ENCODE results near the gene LGALS9C.
"Not testable (repeated sequence)": the region's sequence is repeated elsewhere in the genome, so short reads cannot be mapped to it uniquely, and the experiment has no call there.

The LGALS9C gene

DNA sequence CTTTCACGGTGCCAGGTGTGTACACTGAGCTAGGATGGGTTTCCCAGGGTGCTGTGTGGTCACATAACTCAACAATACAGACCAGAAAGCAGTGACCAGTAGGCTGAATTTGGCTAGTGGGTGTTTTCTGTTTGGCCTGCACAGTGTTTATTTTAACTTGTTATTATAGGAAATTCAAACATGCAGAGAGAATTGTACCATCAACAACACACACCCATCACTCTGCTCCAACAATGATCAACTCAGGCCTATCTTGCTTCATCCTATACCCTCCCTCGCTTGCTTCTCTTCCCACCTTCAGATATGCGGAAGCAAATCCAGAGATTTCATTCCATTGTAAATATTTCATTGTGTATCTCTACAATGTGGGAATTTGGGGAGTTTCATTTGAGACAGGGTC lies 5.2 kb downstream of the LGALS9C start:
- DNase-seq (ENCODE audit: low read depth); H3K9ac ChIP-seq (ENCODE audit: low read length); H3K27me3 ChIP-seq (replicated peaks; ENCODE audit: control insufficient read depth, insufficient read depth, low read length); H3K9me3 ChIP-seq (ENCODE audit: control insufficient read depth, low read length); H3K4me1 ChIP-seq (ENCODE audit: control insufficient read depth, insufficient read depth, low read length); H3K36me3 ChIP-seq (ENCODE audit: control insufficient read depth, insufficient read depth, low read length, severe bottlenecking); H3K4me3 ChIP-seq (ENCODE audit: low read length): not testable (repeated sequence)

DNA sequence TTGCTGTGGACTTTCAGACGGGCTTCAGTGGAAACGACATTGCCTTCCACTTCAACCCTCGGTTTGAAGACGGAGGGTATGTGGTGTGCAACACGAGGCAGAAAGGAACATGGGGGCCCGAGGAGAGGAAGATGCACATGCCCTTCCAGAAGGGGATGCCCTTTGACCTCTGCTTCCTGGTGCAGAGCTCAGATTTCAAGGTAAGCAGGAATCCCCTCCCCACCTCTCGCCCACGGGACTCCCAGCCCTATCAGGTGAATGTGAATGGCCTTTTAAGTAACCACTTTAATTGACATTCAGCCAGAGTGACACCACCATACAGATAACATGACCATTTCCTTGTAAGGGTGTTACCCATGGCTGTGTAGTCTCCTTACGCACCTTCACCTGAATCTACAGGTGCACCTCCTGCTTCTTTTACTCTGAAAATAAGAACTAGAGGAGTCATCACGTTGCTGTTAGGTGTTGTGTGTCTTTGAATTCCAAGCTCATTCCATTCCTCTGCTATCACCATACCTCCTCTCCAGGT lies 9.4 kb downstream of the LGALS9C start:
- H3K9me3 ChIP-seq (ENCODE audit: control insufficient read depth, low read length); H3K9ac ChIP-seq (ENCODE audit: low read length); H3K36me3 ChIP-seq (ENCODE audit: control insufficient read depth, insufficient read depth, low read length, severe bottlenecking); DNase-seq (ENCODE audit: low read depth); H3K4me3 ChIP-seq (ENCODE audit: low read length); H3K27me3 ChIP-seq (replicated peaks; ENCODE audit: control insufficient read depth, insufficient read depth, low read length); H3K4me1 ChIP-seq (ENCODE audit: control insufficient read depth, insufficient read depth, low read length): not testable (repeated sequence)

- H3K9ac ChIP-seq (ENCODE audit: low read length); H3K36me3 ChIP-seq (ENCODE audit: control insufficient read depth, insufficient read depth, low read length, severe bottlenecking); H3K9me3 ChIP-seq (ENCODE audit: control insufficient read depth, low read length); H3K4me3 ChIP-seq (ENCODE audit: low read length); H3K4me1 ChIP-seq (ENCODE audit: control insufficient read depth, insufficient read depth, low read length); DNase-seq (ENCODE audit: low read depth); H3K27me3 ChIP-seq (replicated peaks; ENCODE audit: control insufficient read depth, insufficient read depth, low read length): not testable (repeated sequence)
Measured at GRCh38 chr17:18487633-18488032, 11.0 kb downstream of the LGALS9C start.

GRCh38 chr17:18488622-18489021 lies 12.0 kb downstream of the LGALS9C start:
- not testable (repeated sequence) for DNase-seq (ENCODE audit: low read depth); H3K36me3 ChIP-seq (ENCODE audit: control insufficient read depth, insufficient read depth, low read length, severe bottlenecking); H3K9me3 ChIP-seq (ENCODE audit: control insufficient read depth, low read length); H3K4me1 ChIP-seq (ENCODE audit: control insufficient read depth, insufficient read depth, low read length); H3K27me3 ChIP-seq (replicated peaks; ENCODE audit: control insufficient read depth, insufficient read depth, low read length); H3K9ac ChIP-seq (ENCODE audit: low read length); H3K4me3 ChIP-seq (ENCODE audit: low read length)

DNA sequence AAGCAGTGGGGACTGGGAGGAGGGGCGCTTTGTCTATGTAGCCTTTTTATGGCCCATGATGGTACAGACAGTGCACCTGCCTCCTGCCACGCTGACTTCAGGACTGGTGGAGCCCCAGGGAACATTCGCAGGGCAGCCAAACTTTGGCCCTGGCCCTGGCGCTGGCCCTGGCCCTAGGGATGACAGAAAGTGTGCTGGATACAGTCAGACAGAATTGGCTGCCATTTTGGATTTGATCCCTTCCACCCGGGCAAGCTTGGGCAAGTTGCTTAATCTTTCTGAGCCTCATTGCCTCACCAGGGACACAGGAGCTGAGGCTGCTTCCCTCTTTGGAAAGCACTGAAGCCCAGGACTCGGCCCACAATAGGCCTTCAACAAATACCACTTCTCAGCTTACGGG lies 13.4 kb downstream of the LGALS9C start:
- DNase-seq (ENCODE audit: low read depth); H3K9me3 ChIP-seq (ENCODE audit: control insufficient read depth, low read length); H3K9ac ChIP-seq (ENCODE audit: low read length); H3K36me3 ChIP-seq (ENCODE audit: control insufficient read depth, insufficient read depth, low read length, severe bottlenecking); H3K4me1 ChIP-seq (ENCODE audit: control insufficient read depth, insufficient read depth, low read length); H3K4me3 ChIP-seq (ENCODE audit: low read length); H3K27me3 ChIP-seq (replicated peaks; ENCODE audit: control insufficient read depth, insufficient read depth, low read length): not testable (repeated sequence)

DNA sequence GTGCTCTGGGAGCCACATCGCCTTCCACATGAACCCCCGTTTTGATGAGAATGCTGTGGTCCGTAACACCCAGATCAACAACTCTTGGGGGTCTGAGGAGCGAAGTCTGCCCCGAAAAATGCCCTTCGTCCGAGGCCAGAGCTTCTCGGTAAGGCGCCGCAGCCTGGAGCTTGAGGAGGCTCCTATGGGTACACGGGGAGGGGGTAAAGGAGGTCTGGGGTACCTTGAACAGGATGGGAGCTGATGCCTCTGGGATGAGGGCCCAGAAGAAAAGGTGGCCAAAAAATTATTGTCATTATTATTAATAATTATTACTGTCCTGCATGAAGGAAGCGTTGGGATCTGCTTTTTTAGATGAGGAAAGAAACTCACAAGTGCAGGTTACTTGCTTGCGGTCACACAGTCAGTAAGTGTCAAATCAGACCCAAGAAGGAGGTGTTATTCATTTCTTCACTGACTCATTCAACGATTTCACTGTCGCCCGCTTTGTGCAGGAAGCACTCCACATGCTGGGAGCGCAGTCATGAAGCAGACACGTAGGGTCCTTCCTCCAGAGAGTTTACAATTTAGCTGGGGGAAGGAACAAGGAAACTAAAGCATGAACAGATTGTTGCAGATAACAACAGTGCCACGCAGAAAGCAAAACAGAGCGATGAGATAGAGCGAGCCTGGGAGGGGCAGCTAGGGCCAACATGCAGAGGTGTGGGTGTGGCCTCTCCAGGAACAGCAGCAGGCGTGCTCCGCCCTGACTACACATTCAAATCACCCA lies 16.3 kb downstream of the LGALS9C start:
- not testable (repeated sequence) for H3K4me1 ChIP-seq (ENCODE audit: control insufficient read depth, insufficient read depth, low read length); H3K4me3 ChIP-seq (ENCODE audit: low read length); H3K36me3 ChIP-seq (ENCODE audit: control insufficient read depth, insufficient read depth, low read length, severe bottlenecking); DNase-seq (ENCODE audit: low read depth); H3K27me3 ChIP-seq (replicated peaks; ENCODE audit: control insufficient read depth, insufficient read depth, low read length); H3K9me3 ChIP-seq (ENCODE audit: control insufficient read depth, low read length); H3K9ac ChIP-seq (ENCODE audit: low read length)

GRCh38 chr17:18494250-18494768 lies 17.7 kb downstream of the LGALS9C start:
- not testable (repeated sequence) for H3K9me3 ChIP-seq (ENCODE audit: control insufficient read depth, low read length); H3K27me3 ChIP-seq (replicated peaks; ENCODE audit: control insufficient read depth, insufficient read depth, low read length); H3K36me3 ChIP-seq (ENCODE audit: control insufficient read depth, insufficient read depth, low read length, severe bottlenecking)

GRCh38 chr17:18497044-18497443 lies 20.5 kb downstream of the LGALS9C start:
- H3K27me3 ChIP-seq (replicated peaks; ENCODE audit: control insufficient read depth, insufficient read depth, low read length); H3K9me3 ChIP-seq (ENCODE audit: control insufficient read depth, low read length); DNase-seq (ENCODE audit: low read depth); H3K36me3 ChIP-seq (ENCODE audit: control insufficient read depth, insufficient read depth, low read length, severe bottlenecking); H3K9ac ChIP-seq (ENCODE audit: low read length); H3K4me3 ChIP-seq (ENCODE audit: low read length); H3K4me1 ChIP-seq (ENCODE audit: control insufficient read depth, insufficient read depth, low read length): not testable (repeated sequence)

More at GRCh38 chr17:18494250-18494768, 17.7 kb downstream of the LGALS9C start:
- H3K4me3 ChIP-seq (ENCODE audit: low read length); H3K9ac ChIP-seq (ENCODE audit: low read length); DNase-seq (ENCODE audit: low read depth); H3K4me1 ChIP-seq (ENCODE audit: control insufficient read depth, insufficient read depth, low read length): not testable (repeated sequence)

DNA sequence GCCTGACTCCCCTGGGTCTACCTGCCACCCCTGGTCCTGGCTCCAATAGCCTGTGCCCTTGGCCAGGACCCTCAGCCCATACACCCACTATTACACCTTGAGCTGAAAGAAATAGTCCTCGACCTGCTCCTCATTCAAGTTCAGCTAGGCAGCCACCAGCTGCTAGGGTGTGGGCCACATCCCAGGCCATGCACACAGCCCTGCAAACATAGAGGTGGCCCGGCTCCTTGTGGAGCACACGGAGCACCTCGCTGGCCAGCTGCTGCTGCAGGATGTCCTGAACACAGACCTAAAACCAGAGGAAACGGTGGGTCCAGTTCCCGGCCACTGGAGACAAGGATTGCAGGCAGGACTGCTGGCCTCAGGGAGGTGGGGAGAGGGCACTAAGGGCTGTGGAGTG lies 22.5 kb downstream of the LGALS9C start:
- not testable (repeated sequence) for H3K9ac ChIP-seq (ENCODE audit: low read length); H3K9me3 ChIP-seq (ENCODE audit: control insufficient read depth, low read length); DNase-seq (ENCODE audit: low read depth); H3K36me3 ChIP-seq (ENCODE audit: control insufficient read depth, insufficient read depth, low read length, severe bottlenecking); H3K27me3 ChIP-seq (replicated peaks; ENCODE audit: control insufficient read depth, insufficient read depth, low read length); H3K4me1 ChIP-seq (ENCODE audit: control insufficient read depth, insufficient read depth, low read length); H3K4me3 ChIP-seq (ENCODE audit: low read length)

GRCh38 chr17:18499756-18500155 lies 23.2 kb downstream of the LGALS9C start:
- H3K36me3 ChIP-seq (ENCODE audit: control insufficient read depth, insufficient read depth, low read length, severe bottlenecking); DNase-seq (ENCODE audit: low read depth); H3K9ac ChIP-seq (ENCODE audit: low read length); H3K27me3 ChIP-seq (replicated peaks; ENCODE audit: control insufficient read depth, insufficient read depth, low read length); H3K4me1 ChIP-seq (ENCODE audit: control insufficient read depth, insufficient read depth, low read length); H3K9me3 ChIP-seq (ENCODE audit: control insufficient read depth, low read length); H3K4me3 ChIP-seq (ENCODE audit: low read length): not testable (repeated sequence)

GRCh38 chr17:18500281-18500680 lies 23.7 kb downstream of the LGALS9C start:
- H3K9ac ChIP-seq (ENCODE audit: low read length); DNase-seq (ENCODE audit: low read depth); H3K27me3 ChIP-seq (replicated peaks; ENCODE audit: control insufficient read depth, insufficient read depth, low read length); H3K36me3 ChIP-seq (ENCODE audit: control insufficient read depth, insufficient read depth, low read length, severe bottlenecking); H3K9me3 ChIP-seq (ENCODE audit: control insufficient read depth, low read length); H3K4me3 ChIP-seq (ENCODE audit: low read length); H3K4me1 ChIP-seq (ENCODE audit: control insufficient read depth, insufficient read depth, low read length): not testable (repeated sequence)

DNA sequence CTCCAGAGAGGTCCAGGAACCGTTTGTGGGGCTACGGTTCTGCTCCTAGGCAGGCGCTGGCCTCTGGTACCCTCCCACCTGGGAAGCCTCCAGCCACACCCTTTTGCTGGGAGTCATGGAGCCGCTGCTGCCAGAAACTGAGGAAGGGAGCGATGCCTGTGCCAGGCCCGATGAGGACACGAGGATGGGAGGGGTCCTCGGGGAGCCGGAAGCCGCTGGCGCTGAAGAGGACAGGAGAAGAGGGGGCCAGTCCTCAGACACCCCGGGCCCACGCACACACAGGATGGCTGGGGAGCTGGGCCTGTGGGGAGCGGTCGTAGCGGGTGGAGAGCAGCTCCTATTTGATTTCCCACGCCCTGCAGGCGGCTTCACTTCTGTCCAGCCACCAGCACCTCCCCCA lies 24.2 kb downstream of the LGALS9C start:
- not testable (repeated sequence) for H3K9ac ChIP-seq (ENCODE audit: low read length); H3K4me1 ChIP-seq (ENCODE audit: control insufficient read depth, insufficient read depth, low read length); DNase-seq (ENCODE audit: low read depth); H3K9me3 ChIP-seq (ENCODE audit: control insufficient read depth, low read length); H3K27me3 ChIP-seq (replicated peaks; ENCODE audit: control insufficient read depth, insufficient read depth, low read length); H3K36me3 ChIP-seq (ENCODE audit: control insufficient read depth, insufficient read depth, low read length, severe bottlenecking); H3K4me3 ChIP-seq (ENCODE audit: low read length)
